IMR-90 (cell line): ENCODE data around the gene MARK4.

Source experiments
- BHLHE40 ChIP-seq: fragments of 150-350 bp; IDR thresholded peaks from 2 replicates; pipeline ENCODE4 v1.6.1; 2016; ENCODE audit warnings: mild to moderate bottlenecking, low read depth, low read length
- CEBPB ChIP-seq: IDR thresholded peaks from 2 replicates; pipeline ENCODE4 v1.6.1; 2012; ENCODE audit warnings: low read depth, low read length, improper control_type of control experiment
- CHD1 ChIP-seq: IDR thresholded peaks from 2 replicates; pipeline ENCODE4 v1.6.1; 2012; ENCODE audit warnings: low read depth, low read length, improper control_type of control experiment
- CTCF ChIP-seq: conservative IDR thresholded peaks from 2 replicates; pipeline ENCODE4 v1.5.1; 2012; ENCODE audit warnings: mild to moderate bottlenecking, low read depth, low read length, improper control_type of control experiment
- ELK1 ChIP-seq: fragments of 150-350 bp; IDR thresholded peaks from 2 replicates; pipeline ENCODE4 v1.6.1; 2016; ENCODE audit warnings: low read depth, mild to moderate bottlenecking, low read length, moderate library complexity, borderline replicate concordance
- FOS ChIP-seq: fragments of 150-350 bp; IDR thresholded peaks from 2 replicates; pipeline ENCODE4 v1.6.1; 2016; ENCODE audit warnings: low read depth, low read length
- MAFK ChIP-seq: IDR thresholded peaks from 2 replicates; pipeline ENCODE4 v1.6.1; 2012; ENCODE audit warnings: low read depth, low read length, improper control_type of control experiment
- POLR2A ChIP-seq: IDR thresholded peaks from 2 replicates; pipeline ENCODE4 v1.6.1; 2012; ENCODE audit warnings: mild to moderate bottlenecking, low read depth, low read length
- RAD21 ChIP-seq: IDR thresholded peaks from 2 replicates; pipeline ENCODE4 v1.6.1; 2012; ENCODE audit warnings: low read length, improper control_type of control experiment
- RCOR1 ChIP-seq: IDR thresholded peaks from 2 replicates; pipeline ENCODE4 v1.6.1; 2012; ENCODE audit warnings: mild to moderate bottlenecking, low read length, improper control_type of control experiment; ENCODE audit not compliant: insufficient replicate concordance
- SMC3 ChIP-seq: fragments of 150-350 bp; IDR thresholded peaks from 2 replicates; pipeline ENCODE4 v1.6.1; 2016; ENCODE audit warnings: low read depth, mild to moderate bottlenecking, antibody characterized with exemption, low read length, moderate library complexity
- USF2 ChIP-seq: fragments of 150-350 bp; IDR thresholded peaks from 2 replicates; pipeline ENCODE4 v1.6.1; 2017; ENCODE audit warnings: mild to moderate bottlenecking, antibody characterized with exemption, low read length, low read depth

GRCh38 chr19:45235485-45235884 is 15.6 kb upstream of the MARK4 start:
- no peak for TF ChIP-seq CTCF
- no peak for TF ChIP-seq BHLHE40
- TF ChIP-seq CEBPB = no peak
- no peak for TF ChIP-seq ELK1
- no peak for TF ChIP-seq POLR2A
- TF ChIP-seq FOS = no peak
- TF ChIP-seq CHD1 = no peak
- TF ChIP-seq SMC3 = no peak
- no peak for TF ChIP-seq USF2
- TF ChIP-seq MAFK = no peak
- TF ChIP-seq RAD21 = no peak
- TF ChIP-seq RCOR1 = no peak
